Body of pancreas (tissue), 4 donors: Measurements from ENCODE around the gene KDF1. TPM values are rescaled to one million over a fixed set of nuclear protein-coding genes. Genes with fewer than 3 reads are reported as not detected.
"Not testable (repeated sequence)": the region's sequence is repeated elsewhere in the genome, so short reads cannot be mapped to it uniquely, and the experiment has no call there.

Source experiments
- ATAC-seq: fragments of 150-250 bp; one replicate; pipeline ENCODE4 v1.9.1; 2016
- DNase-seq, 4 donors: peaks; one replicate each; pipeline ENCODE4 v3.0.0-alpha.2; 2019
- H3K27ac ChIP-seq, 4 donors: fragments of 200-600 bp; sonication (generic); 1 replicate in 3 of 4; 2 replicates in 1 of 4; pipeline versions ENCODE4 v1.5.1 to v1.6.1; 2016 to 2019; ENCODE audit warnings: mild to moderate bottlenecking in 1 of 4, mixed read lengths in 1 of 4, moderate library complexity in 1 of 4
- H3K27me3 ChIP-seq, 2 donors: fragments of 200-600 bp; sonication (generic); one replicate each; pipeline ENCODE4 v1.6.0; 2016; ENCODE audit warnings: mild to moderate bottlenecking in 1 of 2
- H3K36me3 ChIP-seq, 2 donors: fragments of 200-600 bp; sonication (generic); replicated peaks in 1 of 2; 2 replicates each; pipeline ENCODE4 v1.5.1; 2016; ENCODE audit warnings: low read depth in 2 of 2; ENCODE audit not compliant: insufficient read depth in 1 of 2
- H3K4me1 ChIP-seq: fragments of 200-600 bp; sonication (generic); one replicate; pipeline ENCODE4 v1.6.0; 2016
- H3K4me3 ChIP-seq, 2 donors: fragments of 200-600 bp; sonication (generic); 1 replicate in 1 of 2; 2 replicates in 1 of 2; pipeline ENCODE4 v1.5.1; 2016 to 2019
- H3K9me3 ChIP-seq, 3 donors: fragments of 200-600 bp; sonication (generic); 1 replicate in 2 of 3; 2 replicates in 1 of 3; pipeline ENCODE4 v1.5.1; 2016
- POLR2A ChIP-seq, 3 donors: fragments of 450-650 bp; IDR thresholded peaks; one replicate each; pipeline ENCODE4 v1.6.1; 2016; ENCODE audit warnings: antibody characterized with exemption in 3 of 3, mild to moderate bottlenecking in 2 of 3
- WGBS, 2 donors: methylation state at CpG; one replicate each; pipeline ENCODE4 v1.1.5; 2017; 5-methylcytosine and 5-hydroxymethylcytosine counted together
- intact Hi-C: fragments of 100-400 bp; cut with DNase I; formaldehyde crosslinking; loops from one replicate; pipeline ENCODE4 v1.15.1; 2023
- total RNA-seq, 2 donors: library from RNA; depleted of rRNA; stranded (reverse); fragments of >200 nt; gene quantifications; one replicate each; pipeline ENCODE4 v1.1.0, GENCODE V29; 2016
- TF ChIP-seq, protein P1 (sequence below), 7 experiments: fragments of 450-650 bp in 4 of 7; fragments of 200-600 bp in 3 of 7; sonication (generic) in 3 of 7; IDR thresholded peaks; one replicate each; pipeline ENCODE4 v1.5.1; 2016 to 2019; ENCODE audit warnings: antibody characterized with exemption in 7 of 7

The KDF1 gene
- total RNA-seq, 2 donors from 2014 or later: 13.8 to 18.7 TPM

DNA sequence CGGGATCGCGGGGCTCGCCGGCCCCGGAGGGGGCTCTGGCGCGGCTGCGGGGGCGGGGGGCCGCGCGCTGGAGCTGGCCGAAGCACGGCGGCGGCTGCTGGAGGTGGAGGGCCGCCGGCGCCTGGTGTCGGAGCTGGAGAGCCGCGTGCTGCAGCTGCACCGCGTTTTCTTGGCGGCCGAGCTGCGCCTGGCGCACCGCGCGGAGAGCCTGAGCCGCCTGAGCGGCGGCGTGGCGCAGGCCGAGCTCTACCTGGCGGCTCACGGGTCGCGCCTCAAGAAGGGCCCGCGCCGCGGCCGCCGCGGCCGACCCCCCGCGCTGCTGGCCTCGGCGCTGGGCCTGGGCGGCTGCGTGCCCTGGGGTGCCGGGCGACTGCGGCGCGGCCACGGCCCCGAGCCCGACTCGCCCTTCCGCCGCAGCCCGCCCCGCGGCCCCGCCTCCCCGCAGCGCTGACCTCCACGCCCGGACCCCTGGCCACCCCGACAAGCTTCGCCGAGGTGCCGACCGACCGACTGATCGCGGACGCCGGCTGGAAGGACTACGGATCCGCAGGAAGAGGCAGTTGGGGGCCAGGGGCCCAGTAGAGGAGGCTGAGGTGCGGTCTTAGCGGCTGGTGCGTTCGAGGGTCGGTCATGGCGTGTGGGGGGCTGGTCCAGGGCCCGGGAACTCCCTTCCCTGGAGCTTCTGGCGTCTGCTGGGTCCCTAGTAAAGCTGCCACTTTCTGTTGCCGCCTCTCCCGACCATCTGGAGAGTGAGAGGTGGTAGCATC lies 33.9 kb upstream of the KDF1 start:
- TF ChIP-seq, protein P1, sequence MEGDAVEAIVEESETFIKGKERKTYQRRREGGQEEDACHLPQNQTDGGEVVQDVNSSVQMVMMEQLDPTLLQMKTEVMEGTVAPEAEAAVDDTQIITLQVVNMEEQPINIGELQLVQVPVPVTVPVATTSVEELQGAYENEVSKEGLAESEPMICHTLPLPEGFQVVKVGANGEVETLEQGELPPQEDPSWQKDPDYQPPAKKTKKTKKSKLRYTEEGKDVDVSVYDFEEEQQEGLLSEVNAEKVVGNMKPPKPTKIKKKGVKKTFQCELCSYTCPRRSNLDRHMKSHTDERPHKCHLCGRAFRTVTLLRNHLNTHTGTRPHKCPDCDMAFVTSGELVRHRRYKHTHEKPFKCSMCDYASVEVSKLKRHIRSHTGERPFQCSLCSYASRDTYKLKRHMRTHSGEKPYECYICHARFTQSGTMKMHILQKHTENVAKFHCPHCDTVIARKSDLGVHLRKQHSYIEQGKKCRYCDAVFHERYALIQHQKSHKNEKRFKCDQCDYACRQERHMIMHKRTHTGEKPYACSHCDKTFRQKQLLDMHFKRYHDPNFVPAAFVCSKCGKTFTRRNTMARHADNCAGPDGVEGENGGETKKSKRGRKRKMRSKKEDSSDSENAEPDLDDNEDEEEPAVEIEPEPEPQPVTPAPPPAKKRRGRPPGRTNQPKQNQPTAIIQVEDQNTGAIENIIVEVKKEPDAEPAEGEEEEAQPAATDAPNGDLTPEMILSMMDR (IDR thresholded peaks at IDR 0.05): no peak
- TF ChIP-seq POLR2A (IDR thresholded peaks at IDR 0.05): no peak
- DNase-seq (peak in 3 of 4 donors; percentile 24 to 51 (median 50)), ATAC-seq (peak; percentile 22)
- intact Hi-C loops: no loop called here
- Histone ChIP-seq H3K36me3 (no peaks in the 10 kb centered on the region), H3K9me3 (no peaks in the 10 kb centered on the region), H3K4me3 (peak overlapping the region; percentile 46 to 48), H3K27me3 (no peaks in the 10 kb centered on the region), H3K4me1 (peaks cover 79% of the 10 kb centered on the region), H3K27ac (peak overlapping the region; percentile 69 to 88 (median 84))
- 0 to 1% methylated on average over 15 to 84 of the region's 97 CpGs for WGBS, 2 donors

DNA sequence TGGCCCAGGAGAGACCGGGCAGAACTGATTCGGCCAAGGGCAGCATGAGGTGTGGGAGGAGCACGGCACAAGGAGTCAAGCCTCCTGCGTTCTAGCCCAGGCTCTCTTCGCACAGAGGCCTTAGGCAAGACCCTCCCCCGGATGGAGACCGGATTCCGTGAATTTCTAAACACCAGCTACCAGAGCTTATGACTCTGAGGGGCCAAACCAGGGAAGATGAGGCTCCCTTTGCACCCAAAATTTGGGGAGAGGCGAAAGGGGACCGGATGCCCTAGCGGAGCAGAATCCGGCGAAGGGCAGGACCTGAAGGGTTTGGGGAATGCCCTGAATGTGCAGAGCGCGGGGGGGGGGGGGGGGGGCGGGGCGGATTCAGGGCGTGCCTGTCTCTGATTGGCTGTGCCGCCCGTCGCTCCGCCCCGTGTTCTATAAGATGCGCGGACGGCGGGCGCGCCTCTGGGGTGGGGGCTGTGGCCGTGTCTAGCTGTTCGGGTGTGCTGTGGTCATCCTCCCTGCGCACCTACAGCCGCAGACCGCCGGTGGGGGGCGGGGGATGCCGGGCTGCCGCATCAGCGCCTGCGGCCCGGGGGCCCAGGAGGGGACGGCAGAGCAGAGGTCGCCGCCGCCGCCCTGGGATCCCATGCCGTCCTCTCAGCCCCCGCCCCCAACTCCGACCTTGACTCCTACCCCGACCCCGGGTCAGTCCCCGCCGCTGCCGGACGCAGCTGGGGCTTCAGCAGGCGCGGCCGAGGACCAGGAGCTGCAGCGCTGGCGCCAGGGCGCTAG lies 33.2 kb upstream of the KDF1 start, which contains the start of gene TRNP1:
Gene TRNP1 (plus strand): TSS at position 456 of the 783 bp plus-strand sequence. CDS start 95 bp downstream, at position 551.
- 0 to 5% methylated on average over 4 to 45 of the region's 61 CpGs for WGBS, 2 donors
- H3K4me3 ChIP-seq: peak within 1 kb of the TSS; percentile 46 to 48
- no peaks in the 10 kb centered on the region for H3K27me3 ChIP-seq
- peak; percentile 77 to 86 (median 83) for DNase-seq
- peaks cover 71% of the 10 kb centered on the region for H3K4me1 ChIP-seq
- no peaks in the 10 kb centered on the region for H3K9me3 ChIP-seq
- peak; percentile 58 for ATAC-seq
- peak within 1 kb of the TSS; percentile 69 to 88 (median 84) for H3K27ac ChIP-seq
- no peaks in the 10 kb centered on the region for H3K36me3 ChIP-seq
- intact Hi-C loops: no loop called here
- peak; percentile 91 to 94 (median 93) for TF ChIP-seq POLR2A (IDR thresholded peaks at IDR 0.05)
- TF ChIP-seq, protein P1 (IDR thresholded peaks at IDR 0.05): peak in 1 of 7 experiments; percentile 23

DNA sequence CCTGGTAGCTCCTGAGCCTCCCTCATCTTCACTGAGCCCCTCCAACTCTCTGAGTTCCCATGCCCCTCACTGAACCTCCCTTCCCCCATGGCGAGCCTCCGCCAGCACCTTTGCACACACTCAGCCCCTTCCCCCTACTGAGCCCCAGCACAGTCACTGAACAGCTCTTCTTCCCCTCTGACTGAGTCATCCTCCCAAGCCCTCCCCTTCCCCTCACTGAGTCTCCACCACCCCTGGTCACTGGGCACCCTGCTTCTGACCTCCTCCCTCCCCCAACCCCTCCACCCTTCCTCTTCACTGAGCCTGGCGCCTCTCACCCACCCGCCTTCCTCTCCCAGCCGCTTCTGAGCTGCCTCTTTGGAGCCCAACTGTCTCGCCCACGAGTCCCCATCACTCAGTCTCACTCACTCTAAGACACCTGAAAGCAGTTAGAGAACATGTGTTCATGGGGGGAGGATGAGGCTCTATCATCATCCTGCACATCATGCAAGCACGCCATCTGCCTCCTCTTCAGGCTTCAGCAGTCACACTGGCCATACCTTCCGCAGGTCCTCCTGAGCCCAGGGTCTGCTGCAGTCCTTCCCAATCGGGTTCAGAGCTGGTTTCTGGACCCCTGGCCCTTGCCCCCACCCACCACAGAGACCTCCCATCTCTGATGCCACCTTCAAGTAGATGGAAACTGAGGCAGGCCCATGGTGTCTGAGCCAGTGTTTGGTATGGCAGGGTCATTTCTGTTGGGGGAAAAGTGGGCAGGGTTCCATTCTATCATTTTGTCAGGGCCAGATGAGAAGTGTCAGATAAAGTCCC lies 31.2 kb upstream of the KDF1 start:
- intact Hi-C loops: no loop called here
- Histone ChIP-seq H3K4me1 (peaks cover 65% of the 10 kb centered on the region), H3K27ac (peak overlapping the region; percentile 83 to 89 (median 86)), H3K4me3 (no peak overlapping the region), H3K9me3 (no peaks in the 10 kb centered on the region), H3K27me3 (no peaks in the 10 kb centered on the region), H3K36me3 (no peaks in the 10 kb centered on the region)
- ATAC-seq (no peak), DNase-seq (peak in 3 of 4 donors; percentile 30 to 46 (median 35))
- TF ChIP-seq POLR2A (IDR thresholded peaks at IDR 0.05): no peak
- TF ChIP-seq, protein P1 (IDR thresholded peaks at IDR 0.05): no peak
- WGBS, 2 donors: 49 to 65% methylated on average over 10 of the region's 10 CpGs

DNA sequence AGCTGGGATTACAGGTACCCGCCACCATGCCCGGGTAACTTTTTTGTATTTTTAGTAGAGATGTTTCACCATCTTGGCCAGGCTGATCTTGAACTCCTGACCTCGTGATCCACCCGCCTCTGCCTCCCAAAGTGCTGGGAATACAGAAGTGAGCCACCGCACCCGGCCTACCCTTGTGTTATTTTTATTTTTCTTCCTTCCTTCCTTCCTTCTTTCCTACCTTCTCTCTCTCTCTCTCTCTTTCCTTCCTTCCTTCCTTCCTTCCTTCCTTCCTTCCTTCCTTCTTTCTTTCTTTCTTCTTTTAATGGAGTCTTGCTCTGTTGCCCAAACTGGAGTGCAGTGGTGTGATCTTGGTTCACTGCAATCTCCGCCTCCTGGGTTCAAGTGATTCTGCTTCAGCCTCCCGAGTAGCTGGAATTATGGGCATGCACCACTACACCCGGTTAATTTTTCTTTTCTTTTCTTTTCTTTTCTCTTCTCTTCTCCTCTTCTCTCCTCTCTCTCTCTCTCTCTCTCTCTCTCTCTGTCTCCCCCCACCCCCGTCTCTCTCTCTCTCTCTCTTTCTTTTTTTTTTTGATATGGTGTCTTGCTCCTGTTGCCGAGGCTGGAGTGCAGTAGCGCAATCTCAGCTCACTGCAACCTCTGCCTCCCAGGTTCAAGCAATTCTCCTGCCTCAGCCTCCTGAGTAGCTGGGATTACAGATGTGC lies 29.3 kb upstream of the KDF1 start:
- H3K4me3 ChIP-seq, intact Hi-C loops, H3K27me3 ChIP-seq, DNase-seq, ATAC-seq, H3K36me3 ChIP-seq, H3K9me3 ChIP-seq: not testable (repeated sequence)
- Histone ChIP-seq H3K27ac (peak overlapping the region in 2 of 4 donors; percentile 89), H3K4me1 (peaks cover 48% of the 10 kb centered on the region)
- 78 to 92% methylated on average over 10 to 11 of the region's 12 CpGs for WGBS, 2 donors
